NCI-H510A (cell line): ENCODE results near the gene TEC.
"Not testable (repeated sequence)": the region's sequence is repeated elsewhere in the genome, so short reads cannot be mapped to it uniquely, and the experiment has no call there.

Experiments
- DNase-seq: peaks from one replicate; lab custom pipeline; 2025; lab: John Stamatoyannopoulos, UW

TEC gene

DNA sequence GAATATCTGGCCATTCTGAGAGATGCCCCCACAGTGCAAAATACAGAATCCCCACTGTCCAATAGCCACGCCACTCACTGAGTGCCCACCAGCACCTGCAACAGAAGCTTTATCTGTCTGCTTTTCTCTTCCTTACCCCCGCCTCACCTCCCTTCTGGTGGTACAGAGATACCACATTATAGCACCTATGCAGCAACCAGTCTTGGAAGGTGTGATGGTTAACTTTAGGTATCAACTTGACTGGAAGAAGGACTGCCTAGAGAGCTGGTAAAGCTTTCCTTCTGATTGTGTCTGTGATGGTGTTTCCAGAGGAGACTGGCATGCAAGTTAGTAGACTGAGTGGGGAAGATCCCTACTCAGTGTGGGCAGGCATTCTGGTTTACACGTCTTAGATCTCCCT, 73.8 kb downstream of the TEC start:
- no peak for DNase-seq

DNA sequence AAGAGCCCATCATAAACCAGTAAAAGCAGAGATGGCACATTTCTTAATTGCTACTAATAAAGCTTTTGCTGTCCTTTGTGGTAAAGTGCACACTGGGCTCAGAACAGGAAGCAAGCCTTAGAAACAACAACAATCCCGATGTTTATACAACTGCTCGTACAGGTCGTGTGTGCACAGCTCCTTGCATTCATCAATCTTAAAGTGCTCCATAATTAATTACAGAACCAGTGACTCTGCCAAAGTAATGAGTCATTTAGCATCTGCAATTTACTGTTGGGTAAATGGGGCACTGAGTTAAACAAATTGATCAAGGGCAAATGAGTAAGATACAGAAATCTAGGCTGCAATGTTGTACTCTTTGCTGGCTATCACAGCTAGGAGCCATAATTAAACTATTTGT, 74.3 kb downstream of the TEC start:
- DNase-seq, result no peak

DNA sequence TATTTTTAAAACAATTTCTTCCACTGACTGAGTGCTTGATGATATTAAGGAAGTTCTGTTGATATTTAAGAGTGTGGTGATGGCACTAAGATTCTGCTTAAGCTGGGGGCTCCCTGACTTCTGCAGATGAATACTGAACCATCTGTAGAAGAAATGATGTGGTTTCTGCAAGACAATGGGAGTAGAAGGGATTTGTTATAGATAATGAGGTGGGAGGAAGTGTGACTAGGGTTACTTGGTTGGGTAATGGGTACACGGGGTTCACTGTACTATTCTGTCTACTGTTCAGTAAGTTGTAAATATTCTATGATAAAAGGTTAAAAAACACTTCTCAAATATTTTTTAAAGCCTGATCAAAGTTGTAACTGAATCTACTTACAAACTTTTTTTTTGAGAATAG, 74.7 kb downstream of the TEC start:
- DNase-seq, result no peak

DNA sequence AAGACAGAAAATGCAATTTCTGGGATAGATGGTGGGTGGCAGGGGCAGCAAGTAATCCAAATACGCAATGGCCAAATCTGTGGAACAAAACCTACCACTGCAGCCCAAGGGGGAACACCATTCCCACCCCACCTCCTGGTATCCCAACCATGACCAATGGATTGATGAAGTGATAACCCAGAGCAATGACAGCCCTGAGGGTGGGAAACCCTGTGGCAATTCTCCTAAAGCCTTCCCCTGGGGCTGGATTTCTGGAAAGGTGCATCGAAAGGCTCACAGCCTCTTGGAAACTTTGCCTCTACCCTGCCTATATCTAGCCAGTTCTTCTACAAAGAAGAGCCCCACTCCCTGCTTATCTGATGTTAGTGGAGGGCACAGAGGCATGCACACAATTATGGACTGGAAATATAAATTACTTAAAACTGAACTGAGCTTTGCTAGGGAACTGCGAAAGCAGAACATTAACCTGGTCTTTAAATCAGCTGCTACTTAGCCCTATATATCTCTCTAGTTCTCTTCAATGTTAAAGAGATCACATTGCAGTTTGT, 75.6 kb downstream of the TEC start:
- no peak for DNase-seq

DNA sequence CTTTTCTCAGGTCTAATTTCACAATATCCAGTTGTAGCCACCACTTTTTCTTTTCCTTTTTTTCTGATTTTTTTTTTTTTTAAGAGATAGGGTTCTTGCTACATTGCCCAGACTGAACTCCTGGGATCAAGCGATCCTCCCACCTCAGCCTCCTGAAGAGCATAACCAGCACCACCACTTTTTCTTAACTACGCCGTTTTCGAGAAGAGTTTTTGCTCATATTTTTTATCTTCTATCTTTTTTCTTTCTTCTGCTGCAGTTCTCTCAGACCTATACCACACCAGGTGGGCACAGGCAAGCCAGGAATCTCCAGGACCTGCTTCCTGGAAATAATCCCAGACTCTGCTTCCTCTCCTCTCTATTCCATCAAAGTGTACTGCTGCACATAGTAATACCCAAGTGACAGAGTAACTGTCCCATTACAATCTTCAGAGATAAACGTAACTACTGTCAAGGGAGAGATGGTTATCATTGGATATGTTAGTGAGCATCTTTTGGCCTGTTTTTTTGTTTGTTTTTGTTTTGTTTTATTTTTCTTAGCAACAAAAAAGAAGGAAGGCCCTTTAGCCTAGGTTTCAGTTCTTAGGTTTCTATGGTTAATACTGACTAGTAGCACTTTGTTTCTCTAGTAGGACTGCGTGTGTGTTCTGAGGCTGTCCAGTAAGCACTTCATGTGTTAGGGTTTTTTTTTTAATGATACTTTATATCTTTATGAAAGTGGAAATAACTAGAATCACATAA, 76.4 kb downstream of the TEC start:
- no peak for DNase-seq

DNA sequence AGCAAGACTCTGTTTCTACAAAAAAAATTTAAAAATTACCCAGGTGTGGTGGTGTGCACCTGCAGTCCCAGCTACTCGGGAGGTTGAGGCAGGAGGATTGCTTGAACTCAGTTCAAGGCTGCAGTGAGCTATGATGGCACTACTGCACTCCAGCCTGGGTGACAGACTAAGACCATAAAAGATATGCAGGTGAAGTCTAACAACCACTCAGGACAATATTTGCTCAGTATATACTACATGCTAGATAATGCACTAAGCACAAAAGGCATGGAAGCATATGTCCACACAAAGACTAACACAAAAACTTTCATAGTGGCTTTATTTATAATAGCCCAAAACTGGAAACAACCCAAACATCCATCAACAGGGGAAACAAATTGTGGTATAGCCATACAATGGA, 77.9 kb downstream of the TEC start:
- DNase-seq, result no peak

DNA sequence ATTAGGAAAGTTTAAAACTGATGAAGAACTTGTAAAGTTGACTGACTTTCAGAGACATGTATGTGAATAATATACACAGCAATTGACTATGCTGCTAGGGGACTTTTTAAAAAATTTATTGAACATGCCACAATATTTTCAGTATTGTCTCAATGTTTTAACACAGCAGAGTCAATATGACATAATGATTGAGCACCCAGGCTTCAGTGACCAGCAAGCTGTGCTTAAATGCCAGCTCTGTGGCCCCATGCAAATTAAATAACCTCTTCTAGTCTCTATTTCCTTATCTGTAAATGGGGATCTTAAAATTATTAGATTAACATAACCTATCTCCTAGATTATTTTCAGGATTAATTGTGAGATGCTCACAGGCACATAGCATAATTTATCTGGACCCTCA, 78.8 kb downstream of the TEC start:
- no peak for DNase-seq

DNA sequence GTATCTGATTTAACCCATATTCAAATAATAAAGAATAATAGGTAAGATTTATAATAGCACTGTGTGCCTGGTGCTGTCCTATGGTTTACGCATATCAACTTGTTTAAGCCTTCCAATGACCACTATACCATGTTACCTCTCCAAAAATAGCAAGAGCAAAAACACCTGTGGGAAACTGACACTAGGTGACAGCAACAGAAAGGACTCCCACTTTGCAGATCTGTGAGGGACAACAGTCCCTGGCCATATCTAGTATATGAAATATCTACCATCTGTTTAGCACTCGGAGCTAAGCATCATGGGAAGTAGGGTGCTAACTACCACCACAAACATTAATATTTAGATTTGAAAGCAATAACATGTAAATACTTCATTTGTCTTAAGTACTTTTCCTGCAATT, 79.9 kb downstream of the TEC start:
- no peak for DNase-seq

DNA sequence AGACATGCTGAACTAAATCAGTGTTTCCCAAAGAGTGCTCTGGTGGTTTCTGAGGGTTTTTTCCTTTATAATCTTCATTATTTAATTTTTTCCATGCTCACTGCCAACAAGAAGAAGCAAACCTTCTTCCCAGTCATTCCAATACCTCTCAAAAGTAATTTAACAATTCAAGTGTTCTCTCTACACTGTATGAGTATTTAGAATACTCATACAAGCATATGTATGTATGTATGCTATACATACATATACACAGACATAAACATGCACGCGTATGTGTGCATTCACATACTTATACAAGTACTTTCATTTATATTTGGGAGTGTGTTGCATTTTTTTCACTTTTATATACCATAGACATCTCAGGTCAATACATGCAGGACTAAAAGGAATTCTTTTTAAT, 81.2 kb downstream of the TEC start:
- DNase-seq, result no peak

DNA sequence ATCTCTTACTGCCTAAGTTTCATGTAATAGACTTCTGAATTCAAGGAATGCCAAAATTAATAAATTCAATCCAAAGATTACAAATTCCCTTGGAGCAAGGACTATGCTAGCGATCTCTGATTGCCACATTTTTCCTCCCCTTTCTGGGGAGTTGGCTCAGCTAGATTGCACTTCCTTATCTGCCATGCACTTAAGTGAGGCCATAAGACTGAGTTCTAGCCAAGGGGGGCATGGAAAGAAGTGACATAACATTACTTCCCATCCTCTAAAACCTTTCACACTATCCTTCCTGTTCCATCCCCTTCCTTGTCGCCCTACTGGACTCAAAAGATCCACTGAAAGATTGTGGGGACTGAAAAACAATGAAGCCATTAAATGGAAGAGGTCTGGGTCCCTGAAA, 81.8 kb downstream of the TEC start:
- no peak for DNase-seq

DNA sequence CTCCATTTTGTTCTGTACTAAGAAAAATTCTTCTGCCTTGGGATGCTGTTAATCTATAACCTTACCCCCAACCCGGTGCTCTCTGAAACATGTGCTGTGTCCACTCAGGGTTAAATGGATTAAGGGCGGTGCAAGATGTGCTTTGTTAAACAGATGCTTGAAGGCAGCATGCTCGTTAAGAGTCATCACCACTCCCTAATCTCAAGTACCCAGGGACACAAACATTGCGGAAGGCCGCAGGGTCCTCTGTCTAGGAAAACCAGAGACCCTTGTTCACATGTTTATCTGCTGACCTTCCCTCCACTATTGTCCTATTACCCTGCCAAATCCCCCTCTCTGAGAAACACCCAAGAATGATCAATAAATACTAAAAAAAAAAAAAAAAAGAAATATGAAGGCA, 82.6 kb downstream of the TEC start:
- not testable (repeated sequence) for DNase-seq

DNA sequence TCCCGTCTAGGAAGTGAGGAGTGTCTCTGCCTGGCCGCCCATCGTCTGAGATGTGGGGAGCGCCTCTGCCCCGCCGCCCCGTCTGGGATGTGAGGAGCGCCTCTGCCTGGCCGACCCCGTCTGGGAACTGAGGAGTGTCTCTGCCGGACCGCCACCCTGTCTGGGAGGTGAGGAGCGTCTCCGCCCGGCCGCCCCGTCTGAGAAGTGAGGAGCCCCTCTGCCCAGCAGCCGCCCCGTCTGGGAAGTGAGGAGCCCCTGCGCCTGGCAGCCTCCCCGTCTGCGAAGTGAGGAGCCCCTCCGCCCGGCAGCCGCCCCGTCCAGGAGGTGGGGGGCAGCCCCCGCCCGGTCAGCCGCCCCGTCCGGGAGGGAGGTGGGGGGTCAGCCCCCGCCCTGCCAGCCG, 83.2 kb downstream of the TEC start:
- DNase-seq, result not testable (repeated sequence)

DNA sequence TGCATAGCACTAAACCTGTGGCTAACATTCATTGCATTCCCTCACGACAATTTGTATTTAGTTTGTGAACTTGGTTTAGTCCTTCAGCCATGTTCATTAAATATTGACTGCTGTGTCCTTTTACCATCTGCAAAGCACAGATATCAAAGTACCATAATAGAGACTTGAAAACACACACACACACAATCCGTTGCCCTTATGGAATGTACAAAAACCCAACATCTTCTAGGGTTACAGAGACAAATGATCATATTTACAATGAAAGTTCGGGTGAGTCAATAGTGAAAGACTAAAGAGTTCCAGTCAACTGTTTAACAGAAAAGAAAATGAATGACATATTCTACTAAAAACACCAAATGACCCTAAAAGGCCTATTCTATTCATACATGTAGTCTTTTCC, 84.8 kb downstream of the TEC start:
- no peak for DNase-seq

DNA sequence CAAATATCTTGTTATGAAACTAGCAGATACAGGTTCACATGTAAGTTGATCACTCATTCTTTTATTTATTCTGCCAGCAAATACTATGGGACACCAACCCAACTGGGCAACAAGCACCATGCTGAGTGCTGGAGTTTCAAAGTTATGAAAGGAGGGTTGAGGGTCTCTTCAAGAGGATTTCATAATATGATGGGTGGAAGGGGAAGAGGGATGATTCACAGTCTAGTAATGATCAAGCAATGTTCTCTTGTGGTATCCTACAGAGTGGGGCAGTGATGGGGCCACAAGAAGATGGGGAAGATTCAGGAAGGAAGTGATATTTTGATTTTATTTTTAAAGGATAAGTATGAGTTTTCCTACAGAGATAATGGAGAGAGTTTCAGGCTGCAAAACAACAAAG, 89.4 kb downstream of the TEC start:
- no peak for DNase-seq

DNA sequence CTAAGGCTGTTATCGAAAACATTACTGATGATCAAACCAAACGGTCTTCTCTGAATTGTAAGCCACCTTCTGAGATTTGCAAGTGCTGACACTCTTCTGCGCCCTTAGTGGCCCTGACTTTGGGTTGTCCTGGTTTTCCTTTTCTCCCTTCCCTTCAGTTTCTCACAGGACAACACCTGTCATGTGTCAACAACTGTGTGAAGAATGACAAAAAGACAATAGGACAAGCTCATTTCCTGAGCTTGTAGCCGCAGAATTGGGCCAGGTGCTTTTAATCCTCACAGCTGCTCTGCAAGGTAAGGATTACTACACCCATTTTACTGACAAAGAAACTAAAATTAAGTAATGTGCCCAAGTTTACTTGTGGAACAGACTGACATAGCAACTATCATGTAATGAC, 90.7 kb downstream of the TEC start:
- DNase-seq, result peak; percentile 23

DNA sequence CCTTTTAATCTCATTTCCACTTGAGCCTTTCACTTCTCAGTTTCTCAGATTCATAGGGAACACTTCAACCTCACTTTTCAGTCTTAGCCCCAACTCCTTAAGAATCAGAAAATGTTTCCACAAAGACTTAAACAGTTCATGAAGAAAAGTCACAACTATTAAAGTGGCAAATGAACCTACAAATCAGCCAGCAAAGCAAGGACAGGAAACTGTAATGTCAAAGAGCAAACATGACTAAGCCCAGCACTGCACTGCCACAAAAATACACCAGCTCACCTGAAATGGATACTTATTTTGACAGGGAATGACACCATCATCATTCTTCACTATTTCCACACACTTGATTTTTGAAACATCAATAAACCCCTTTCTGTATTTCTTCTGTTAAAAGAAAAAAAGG, 93.8 kb downstream of the TEC start:
- no peak for DNase-seq

DNA sequence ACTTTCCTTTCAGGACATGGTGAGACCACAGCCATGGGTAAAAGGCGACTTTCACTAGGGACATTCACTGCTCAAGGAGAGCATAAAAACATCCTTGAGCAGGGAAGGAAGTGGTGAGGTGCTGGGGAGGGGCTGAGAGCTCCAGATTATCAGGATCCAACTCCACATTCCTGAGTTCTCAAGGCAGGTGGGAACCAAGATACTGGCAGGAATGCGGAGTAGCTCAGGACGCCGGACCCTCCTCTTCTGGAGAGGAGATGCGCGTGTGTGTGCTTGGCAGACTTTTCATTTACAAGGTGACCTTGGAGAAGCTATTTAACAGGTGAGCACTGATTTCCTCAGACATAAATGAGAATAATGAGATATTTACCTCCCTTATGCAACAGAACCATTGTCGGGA, 94.3 kb downstream of the TEC start:
- DNase-seq, result no peak

DNA sequence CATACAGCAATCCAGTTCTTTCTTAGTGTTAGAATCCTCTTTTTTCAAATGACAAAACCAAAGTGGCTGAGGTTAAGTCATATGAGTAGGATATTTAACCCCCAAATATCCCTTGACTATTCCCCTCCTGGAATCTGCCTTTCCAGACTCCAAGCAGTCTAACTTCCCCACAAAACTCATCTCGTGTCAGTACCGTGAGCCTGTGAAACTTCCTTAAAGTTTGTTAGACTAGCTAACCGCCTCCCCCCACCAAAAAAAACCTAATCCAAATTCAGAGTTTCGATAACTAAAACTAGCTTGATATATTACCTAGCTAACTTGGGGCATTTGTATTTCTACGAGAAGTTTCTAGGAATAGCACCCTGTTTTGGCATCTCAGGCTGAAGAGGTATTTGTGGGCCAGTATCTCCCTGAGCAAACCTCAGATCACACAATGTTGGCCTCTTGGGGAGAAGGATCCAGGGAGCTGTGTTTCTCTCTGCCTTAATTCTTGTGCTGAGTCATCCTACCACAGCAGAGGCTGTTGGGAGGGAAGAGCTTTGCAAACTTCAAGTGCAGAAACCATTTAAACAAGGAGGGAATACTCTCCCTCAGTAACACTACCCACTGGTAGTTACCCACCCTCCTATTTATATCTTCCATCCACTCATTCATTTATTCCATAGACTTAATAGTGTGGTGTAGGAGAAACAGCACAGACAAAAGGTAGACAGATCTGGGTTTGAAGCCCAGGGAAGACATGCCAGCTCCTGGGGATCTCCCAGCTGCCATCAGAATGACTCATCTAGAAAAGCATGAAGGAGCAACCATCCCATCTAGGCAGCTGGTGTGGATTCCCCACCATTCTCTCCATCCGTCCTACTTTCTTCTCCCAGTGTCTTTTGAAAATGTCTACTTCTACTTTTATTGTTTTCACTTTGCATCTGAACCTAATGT, 96.3 kb downstream of the TEC start:
- DNase-seq, result no peak

DNA sequence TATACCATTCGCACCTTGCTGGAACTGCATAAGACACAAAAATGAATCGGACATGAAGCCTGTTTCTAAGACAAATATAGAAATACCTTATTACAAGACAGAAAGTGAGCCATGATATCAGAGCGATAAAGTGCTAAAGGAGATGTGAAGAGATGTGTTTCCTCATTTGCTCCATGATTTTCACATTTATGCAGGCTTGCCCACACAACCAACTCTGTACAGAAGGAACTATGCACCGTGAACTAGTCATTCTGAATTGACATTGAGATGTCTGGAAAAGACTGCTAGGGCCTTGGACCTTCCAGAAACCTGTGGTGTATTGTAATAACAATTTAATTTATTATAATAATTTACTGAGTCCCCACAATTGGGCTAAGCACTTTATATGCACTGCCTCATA, 97.0 kb downstream of the TEC start:
- no peak for DNase-seq

DNA sequence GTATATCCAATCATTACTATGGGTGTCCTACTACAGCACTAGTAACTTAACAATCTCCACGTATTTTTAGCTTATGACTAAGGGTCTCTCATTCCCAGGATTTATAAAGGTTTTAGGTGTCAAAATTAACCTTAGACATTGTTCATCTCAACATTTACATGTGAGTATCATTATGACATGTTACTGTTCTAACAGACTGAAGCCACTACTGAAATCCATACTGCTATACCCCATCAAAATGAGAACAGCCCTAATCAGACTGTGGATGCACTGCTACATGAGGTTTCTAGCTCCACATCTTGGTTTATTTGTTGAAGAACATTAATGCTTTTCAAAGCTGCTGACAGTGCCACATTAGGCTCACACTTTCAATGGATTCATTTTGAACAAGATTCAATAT, 100.0 kb downstream of the TEC start:
- no peak for DNase-seq

DNA sequence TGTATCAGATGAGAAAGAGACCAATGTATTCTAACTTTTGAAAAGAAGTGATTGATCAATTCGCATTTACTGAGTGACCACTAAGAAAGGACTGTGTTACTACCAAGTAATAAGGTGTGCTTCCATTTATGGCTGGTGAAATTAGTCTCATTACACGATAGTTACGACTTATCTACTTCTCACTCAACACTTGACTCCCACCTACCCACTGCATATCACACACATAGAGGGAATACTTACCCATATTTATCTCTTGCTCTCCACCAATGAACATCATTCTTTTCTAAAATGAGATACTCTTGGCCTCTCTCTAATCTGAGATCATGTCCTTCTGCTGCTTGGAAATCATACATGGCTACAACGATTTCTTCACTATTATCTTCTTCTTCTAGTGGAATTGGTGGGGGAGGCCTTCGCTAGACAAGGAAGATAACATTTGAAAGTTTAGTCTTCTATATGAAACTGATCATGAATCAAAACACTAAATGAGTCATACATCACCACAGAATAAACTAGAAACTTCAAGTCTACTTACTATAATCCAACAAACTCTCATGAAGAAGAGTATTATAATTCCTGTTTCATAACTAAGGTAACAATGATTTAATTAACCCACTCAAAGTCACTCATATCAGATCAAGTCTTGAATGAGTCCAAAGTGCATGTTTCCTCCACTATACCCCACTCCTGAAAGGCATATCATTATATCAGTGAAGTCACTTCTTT, 101.9 kb downstream of the TEC start:
- no peak for DNase-seq

DNA sequence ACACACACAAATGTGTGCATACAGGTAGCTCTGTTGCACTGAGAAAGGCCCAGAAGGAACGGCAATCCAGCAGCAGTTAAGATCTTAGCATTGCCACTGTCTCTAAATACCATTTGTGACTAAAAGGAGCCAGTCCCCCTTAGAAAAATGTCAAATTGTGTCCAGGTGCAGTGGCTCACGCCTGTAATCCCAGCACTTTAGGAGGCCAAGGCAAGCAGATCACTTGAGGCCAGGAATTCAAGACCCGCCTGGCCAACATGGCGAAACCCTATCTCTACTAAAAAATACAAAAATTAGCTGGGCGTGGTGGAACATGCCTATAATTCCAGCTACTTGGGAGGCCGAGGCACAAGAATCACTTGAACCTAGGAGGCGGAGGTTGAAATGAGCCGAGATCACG, 105.1 kb downstream of the TEC start:
- DNase-seq, result not testable (repeated sequence)

DNA sequence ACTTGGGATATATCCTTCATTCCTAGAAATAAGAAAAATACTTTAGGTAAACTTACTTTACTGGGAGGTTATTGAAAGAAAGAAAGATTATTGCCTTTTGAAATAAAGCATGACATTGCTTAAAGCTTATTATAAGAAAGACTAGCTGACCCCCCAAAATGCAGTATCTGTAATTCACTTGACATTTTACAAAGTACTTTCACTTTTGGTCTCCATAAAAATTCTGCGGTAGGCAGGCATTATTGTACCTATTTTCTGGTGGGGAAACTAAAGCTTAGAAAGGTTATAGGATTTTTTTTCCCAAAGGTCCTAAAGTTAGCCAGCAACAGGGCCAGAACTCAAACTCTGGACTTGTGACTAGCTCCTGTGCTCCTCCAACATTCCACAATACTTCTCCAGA, 105.9 kb downstream of the TEC start:
- DNase-seq, result no peak
